Activated T-cell treated with anti-CD3 and anti-CD28 coated beads for 1 hour (primary cell): ENCODE results near the gene RAD51B.

Experiments
- DNase-seq: peaks from one replicate; pipeline ENCODE4 v3.0.0-alpha.2; 2020; ENCODE audit warnings: low read depth

RAD51B gene

DNA sequence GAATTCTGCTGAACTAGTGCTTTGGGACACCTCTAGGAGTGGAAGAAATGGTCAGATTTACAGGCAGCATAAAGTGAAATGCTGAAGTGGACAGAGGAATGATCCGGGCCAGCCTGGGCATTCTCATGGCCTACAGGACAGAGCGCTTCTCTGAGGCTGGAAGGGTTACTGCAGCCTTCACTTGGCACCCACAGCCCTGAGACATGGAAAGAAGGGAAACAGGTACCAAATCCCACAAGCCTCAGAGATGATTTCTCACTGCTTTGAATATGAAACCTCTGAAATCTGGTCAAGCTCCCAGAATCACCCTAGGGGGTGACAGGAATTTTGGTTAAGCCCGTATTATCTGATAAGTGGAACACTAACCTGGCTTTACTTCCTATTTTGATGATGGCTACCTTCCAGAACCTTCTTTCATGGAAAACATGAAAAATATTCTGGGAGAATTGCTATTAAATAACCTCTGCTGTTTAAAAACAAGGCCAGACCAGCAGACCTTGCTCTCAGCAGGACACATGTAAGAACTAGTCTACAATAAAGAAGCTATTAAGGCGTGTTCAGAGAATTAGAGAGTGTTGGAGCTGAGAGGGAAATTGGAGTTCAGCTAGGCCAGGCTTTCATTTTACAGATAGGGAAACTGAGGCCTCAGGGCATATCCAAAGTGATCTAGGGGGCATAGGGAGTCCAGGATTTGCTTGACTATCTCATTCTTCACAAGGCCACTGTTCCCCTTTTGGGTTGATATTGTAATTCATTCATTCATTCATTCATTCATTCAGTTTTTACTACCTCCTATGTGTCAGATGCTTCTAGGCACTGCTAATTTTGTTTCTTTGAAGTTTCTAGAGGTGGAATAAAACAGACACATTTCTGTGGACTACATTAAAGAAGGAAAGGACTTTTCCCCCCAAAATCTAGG lies 691.8 kb downstream of the RAD51B start:
- DNase-seq = no peak

DNA sequence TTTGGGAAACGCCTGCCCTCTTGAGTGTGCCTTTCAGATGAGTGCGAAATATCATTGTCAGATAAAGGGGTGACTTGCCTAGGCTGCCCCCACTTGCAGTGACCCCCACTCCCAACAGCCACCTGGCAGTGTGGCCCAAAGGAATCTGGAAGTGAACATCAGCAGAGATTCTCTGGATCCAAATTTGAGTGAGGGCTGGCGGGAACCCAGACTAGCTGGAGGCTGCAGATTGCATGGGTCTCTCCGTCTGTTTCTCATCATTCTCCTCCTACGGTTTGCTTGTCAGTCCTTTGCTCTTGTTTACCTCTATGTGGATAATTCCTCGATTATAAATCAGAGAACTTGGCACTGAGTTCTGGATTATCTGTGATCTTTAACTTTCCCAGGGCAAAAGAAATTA lies 692.5 kb downstream of the RAD51B start:
- no peak for DNase-seq

DNA sequence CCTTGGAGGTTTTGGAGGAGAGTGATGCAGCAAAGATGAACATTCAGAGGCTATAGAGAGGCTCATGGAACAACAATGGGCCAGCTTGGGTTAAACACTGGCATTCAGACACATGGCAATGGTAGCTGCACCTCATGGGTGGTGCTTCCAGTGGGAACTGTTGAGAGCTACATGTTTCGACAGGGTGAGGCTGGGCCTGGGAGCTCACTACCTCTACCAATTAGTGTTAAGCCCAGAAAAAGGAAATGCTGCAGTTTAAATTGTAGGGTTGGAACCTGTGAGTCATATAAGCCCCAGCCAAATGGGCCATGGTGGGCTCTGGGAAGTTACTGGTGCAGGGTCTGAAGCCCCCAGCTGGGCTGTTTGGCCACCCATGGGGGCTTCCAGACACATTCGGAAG lies 693.6 kb downstream of the RAD51B start:
- DNase-seq = no peak

DNA sequence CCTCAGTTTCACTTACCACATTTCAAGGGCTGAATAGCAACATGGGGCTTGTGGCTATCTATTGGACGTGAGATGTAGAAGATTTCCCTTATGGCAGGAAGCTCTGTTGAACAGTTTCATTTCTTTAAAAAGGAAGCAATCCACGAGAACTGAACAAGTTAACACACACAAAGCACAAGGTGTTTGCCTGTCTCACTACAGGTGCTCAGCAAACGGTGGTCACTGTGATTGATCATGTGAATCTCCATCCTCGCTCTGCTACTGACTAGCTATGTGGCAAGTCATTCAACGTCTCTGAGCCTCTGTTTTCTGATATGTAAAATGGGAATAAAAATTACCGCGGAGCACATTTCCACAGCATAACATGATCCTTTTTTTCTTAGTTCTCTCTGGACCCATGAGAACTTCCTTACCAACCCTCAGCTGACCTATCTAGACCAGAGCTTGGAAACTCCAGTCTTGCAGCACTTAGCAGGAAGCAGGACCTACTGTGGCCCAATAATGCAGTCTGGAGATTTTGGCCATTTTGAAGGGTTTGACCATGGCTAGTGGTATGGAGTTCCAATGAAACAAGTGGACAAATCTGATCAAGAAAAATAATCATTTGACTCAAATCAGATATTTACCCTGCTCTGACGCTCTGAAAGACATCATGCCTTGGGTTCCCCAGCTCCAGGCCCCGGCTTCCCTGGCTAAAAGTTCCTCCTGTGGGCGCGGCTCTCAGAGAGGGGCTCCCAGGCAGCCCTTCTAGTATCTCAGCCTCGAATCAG lies 694.4 kb downstream of the RAD51B start:
- DNase-seq = no peak

DNA sequence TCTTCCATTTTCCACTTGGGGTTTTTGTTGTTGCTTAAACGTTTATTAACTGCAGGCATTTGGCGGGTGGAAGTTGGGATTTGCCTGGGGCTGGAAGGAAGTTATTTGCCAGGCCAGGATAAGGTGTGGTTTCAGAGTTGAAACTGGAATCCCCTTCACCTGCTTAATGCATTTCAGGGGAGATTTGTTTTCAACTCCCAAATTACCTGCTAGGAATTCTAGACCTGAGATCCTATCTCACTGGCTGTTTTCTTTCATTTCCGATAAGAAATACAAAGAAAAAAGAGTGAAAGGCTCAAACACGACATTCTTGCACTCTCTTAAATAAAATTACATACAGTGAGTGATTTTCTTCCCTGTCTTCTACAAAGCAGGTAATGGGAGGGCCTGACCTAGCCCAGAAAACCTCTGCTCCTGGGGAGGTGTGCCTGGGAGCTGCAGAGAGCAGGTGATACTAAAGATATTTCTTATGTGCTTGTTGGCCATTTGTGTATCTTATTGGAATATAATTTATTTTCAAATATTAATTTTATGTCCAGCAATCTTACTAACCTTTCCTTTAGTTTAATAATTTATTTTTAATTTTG lies 695.1 kb downstream of the RAD51B start:
- DNase-seq = no peak

DNA sequence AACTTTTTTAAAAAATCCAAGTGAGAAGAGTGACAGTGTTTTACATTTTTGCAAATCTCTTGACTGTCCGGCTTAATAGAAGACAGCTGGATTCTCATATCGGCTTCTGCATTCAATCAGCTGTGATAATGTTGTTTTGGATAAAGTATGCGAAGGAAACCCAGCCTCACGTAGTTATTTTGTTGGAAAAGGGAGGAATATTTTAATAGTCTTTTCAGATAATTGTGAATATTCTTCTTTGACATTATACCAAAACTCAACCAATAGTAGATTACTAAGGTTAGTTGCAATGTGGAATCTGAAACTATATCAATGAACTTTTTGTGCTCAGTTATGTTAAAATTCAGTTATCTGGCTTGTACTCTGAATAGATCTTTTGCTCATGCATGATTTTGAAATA lies 696.8 kb downstream of the RAD51B start:
- no peak for DNase-seq

DNA sequence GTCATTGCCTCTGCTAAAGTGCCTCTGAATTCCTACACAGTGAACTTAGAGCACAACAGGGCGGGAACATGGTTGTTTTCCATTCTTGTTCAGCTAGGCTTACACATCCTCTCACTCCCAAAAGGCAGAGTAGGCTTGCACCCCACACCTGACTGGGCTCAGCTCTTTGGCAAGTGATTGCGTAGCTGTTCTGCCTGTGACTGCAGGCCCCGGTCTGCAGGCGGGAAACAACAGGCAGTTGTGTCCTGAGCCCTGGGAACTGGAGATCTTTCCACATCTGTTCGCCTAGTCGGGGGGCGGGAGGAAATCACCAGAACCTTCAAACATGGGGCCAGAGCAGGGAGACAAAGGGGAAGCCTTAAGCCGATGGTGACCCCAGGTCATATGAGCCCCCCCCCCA lies 698.6 kb downstream of the RAD51B start:
- DNase-seq = no peak

DNA sequence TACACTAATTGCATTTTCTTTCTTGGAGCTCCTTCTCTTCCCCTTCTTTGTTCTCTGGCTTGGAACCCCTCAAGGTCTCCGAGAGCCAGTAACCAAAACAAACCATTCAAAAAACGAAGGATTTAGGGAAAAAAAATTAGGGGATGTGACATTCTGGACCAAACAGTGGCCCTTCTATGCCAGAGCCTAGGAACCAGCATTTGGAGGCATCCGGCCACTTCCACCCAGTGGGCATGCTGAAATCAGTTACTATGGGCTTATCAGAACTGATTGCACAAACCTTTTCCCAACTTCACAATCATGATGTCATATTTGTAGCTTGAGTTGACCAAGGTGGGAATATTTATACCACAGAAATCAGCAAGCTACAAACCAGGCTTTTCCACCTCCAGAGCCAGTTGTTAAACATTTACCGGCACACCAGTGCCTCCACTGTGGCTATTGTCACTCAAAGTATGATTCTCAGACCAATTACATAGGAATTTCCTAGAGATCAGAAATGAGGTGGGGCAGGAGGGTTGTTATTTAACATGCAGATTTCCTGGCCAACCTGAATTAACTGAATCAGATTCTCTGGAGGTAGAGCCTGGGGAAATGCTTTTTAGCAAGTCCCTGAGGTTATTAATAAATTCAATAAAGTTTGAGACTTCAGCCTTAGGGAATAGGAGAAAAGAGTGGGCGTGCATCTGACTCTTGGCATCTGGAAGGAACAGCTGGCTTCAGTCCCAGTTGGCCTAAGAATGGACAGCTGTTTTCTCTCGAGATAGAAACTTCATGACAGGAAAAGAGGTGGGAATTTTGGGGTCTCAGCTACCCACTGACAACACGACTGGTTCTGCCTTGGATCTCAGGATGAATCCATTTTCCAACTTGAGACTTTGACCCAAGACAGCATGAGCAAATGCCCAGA lies 699.4 kb downstream of the RAD51B start:
- no peak for DNase-seq

DNA sequence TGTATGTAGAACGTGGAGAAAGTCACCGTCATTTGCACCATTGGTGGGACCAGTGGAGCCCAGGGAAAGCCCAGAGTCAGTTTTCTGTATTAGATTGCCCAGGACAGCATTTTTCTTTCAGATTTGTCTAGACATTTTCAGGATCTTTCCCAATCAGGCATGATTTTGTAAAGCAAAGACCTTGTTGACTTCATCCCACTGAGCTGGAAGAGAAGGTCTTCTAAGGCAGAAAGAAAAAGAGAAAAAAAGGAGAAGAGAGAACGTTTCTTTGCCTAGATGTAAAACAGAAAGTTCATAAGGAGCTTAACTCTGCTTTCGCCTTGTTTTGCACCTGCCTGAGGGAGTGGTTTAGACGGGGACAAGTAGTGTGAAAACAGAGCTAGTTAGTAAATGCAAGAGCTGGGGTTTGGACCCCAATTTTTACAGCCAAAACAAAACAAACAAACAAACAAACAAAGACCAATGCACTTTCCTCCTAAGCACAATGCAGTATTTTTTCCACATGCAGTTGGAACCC lies 700.1 kb downstream of the RAD51B start:
- no peak for DNase-seq

DNA sequence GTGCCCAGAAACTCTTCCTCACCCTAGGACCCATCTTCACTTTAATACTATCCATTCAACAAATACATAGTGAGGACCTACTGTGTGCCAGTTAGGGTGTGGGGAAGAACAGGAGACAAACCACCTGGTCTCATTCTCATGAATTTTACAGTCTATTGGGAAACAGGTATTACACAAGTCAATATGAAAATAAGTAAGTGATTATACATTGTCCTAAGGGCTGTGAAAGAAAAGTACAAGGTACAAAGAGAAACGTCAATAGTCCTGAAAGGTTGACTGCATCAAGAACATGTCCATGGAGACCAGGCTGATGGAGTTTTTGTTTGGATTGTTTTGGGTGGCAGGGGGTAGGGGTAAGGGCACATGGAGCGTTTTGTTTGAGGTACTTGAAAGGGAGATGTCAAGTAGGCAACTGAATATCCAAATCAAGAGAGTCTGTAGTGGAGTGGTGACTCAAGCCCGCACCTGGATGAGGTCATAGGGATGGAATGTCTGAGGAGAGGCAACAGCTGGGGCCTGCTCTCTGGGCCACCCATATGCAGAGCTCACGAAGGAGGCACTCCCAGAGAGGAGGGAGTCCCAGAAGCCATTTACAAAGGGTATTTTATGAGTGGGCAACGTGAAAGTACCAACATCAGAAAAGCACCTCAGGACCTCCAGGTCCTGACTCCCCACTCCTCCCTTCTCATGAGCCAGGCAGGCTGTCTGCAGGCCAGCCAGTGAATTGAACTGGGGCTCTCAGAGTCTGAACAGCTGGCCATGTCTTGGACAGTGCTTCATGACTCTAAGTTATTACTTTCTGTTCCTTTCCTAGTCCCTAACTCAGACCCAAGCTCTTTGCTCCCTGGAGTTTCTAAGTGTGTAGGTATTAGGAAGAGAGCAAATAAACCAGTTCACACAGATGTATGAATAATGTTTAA lies 701.3 kb downstream of the RAD51B start:
- DNase-seq = no peak

DNA sequence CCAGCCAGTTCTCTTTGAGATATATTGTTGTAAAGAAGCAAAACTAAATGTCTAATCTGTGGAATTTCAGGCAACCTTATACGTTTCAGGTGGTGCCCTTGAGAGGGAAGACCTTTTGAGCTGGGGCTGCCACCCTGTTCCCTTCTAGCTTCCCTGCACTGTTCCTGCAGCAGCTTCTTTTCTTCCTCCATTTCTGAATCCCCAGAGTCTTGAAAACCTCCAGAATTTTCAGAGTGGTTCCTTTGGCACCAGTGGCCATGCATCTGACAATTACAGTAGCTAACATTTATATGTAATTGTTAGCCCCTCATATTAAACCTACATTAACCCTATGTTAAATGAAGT lies 702.0 kb downstream of the RAD51B start:
- no peak for DNase-seq

DNA sequence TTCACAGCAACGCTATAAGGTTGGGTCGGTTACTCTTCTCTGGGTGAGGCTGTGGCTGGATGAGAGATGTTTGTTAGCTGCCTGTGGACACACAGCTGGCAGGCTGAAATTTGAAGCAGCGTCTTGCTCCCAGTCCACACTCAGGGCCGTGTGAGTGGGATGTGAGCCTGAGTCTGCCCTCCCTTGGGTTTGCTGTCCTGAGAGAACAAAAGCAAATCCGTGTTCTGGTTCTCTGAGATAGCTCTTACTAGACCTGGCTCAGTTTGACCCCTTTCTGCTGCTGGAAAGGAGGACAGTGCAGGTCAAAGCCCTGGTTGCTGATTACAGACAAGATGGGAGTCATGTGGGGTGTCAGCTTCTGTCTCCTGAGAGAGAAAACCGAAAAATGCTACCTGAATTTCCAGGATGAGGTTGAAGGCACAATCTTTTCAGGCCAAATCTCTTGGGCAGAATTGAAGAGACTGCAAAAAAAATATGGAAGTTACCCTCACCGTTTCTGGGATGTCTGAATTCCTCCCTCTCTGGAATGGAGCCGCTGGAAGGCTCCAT lies 702.5 kb downstream of the RAD51B start:
- no peak for DNase-seq

DNA sequence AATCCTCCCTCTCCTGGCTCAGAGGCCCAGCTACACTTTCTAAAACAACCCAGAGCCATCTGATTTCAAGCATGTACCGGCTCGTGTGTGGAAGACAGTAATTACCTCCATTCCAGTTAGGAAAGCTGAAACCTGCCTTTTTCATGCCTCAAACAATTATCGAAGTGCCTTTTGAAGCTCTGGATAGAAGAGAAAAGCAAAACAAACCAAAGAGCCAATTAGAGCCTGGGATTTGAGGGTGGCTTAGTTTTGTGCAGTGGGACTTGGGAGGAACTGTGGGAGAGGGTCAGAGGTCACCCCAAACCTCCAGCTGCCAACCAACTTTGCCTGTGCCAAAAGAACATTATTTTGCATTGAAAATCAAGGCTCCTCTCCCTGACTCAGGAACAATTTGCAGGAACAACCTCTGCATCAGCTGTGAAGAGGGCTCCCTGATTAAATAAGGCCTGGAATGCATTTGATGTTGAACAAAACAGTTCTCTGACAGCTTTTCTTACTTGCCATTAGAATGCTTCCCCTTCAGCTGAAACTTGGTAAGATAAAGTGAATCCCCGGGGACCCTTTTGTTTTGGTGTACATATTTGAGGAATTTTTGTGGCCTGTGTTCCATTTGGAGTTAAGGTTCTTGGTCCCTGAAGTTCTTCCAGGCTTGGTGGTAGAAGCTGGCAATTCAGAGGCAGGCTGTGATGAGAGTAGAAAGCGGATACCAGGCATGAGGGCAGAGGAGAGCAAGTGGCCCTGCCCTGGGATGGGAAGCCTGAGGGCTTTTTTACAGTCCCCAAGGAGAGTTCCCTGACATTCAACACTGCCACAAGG lies 703.1 kb downstream of the RAD51B start:
- no peak for DNase-seq

DNA sequence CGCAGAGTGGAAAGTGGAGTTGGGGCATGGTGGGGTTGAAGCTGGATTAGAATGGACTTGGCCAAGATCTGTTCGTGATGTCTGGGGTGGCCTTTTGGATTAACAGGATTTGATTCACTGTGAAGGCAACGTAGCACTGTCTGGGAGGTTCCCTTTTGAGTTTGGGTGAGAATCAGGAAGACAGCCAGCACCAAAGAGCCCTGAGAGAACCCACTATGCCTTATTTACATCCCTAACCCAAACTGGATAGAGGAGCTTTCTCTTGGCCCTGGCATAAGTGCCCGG lies 703.7 kb downstream of the RAD51B start:
- DNase-seq = no peak

DNA sequence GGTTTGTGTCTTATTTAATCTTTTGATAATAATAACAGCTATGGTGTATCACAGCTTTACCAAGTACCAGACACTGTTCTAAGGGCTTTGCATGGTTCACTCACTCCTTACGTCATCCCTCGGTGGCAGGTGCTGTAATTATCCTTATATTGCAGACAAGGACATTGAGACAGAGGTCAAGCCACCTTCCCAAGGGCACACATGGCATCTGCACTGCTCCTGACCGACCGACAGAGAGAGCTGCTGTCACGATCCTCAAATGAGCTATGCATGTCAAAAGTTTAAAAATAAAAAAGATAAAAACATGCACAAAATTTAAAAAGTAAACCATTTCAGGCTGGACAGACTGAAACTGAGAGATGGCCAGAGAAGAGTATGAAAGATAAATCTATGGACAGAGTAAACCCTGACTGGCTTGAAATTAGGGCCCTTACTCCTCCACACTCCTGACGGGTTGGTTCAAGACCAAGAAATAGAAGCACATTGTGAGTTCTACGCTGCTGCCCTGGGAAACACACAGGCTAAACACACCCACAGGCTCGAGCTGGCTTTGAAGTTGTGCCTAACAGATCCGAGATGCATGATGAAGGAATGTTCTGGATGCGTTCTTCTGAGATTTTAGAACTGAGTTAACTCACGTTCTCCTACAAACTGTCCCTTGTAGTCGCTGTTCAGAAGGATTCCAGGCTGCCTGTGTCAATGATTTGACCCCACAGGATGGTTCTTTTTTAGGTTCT lies 704.6 kb downstream of the RAD51B start:
- DNase-seq = no peak

DNA sequence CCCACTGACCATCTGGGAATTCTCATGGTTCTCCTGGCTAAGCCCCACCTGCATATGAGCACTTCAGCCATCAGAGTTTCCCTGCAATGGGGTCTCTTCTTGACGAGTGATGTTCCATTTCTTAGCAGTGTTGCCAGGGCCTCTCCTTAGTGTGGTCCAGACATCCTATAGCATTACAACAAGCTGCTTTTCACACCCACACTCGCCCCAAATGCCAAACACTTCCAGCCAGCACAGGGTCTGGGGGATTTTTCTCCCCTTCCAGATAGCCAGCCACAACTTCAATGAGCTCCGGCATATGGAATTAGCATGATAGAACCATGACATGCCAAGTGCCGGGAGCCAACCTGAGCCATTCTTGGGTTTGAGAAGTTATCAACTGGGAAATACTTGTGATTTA lies 705.9 kb downstream of the RAD51B start:
- DNase-seq = no peak

DNA sequence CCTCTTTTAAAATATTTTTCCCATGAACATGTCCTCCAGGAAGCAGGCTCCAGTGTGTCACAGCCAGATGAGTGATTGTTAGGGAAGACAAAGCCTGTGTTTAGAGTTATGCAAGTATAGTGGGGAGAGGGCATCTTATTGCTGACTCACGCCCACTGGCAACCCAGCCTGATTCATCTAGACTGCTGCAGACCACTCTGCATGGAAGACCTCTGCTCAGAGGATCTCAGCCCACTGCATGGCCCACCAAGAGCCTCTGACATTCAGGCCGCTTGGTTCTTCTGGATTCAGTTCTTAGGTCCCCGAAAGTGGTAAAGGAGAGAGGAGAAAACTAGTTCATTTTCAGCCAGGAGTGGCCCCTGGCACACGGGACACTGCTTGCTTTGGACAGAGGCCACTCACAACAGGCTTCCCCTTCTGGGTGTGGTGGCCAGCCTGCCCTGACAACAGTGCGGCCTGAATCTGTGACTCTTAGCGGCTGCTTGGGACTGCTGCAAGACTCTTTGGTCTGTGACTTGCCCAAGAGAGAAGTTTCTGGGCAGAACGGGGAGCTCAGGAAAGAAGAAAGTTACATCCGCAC lies 707.0 kb downstream of the RAD51B start:
- no peak for DNase-seq

DNA sequence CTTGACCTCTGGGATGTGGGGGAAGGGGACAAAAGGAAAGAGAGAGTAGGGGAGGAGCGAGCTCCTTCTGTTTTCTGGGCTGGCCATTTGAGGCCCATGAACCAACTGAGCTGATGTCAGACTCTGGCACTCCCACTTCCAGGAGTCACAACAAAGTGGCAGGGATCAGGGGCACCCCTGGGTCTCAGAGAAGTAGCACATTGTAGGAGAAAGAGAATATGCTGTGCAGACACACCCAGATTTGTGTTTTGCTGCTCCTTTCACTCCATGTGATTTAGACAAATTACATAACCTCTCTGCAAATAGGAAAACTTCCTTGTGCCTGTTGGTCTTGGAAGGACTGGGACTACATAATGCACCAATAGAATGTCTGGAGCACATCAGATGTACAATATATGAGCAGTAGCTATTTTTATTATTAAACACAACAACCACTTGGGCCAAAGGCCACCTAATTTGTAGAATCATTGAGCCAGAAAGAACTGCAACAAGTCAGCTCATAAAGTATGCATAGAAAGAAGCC lies 707.8 kb downstream of the RAD51B start:
- no peak for DNase-seq
